T-helper 1 cell (primary cell): ENCODE data around the gene ATAD3C.
"Not testable (repeated sequence)": the region's sequence is repeated elsewhere in the genome, so short reads cannot be mapped to it uniquely, and the experiment has no call there.

Source experiments
- DNase-seq, 5 donors: peaks; one replicate each; pipeline ENCODE4 v3.0.0-alpha.2; 2012 to 2020

The ATAD3C gene

GRCh38 chr1:1418464-1419362 is 30.8 kb upstream of the ATAD3C start:
- DNase-seq, result no peak

- DNase-seq, result no peak
Observed at GRCh38 chr1:1419363-1419812, 30.1 kb upstream of the ATAD3C start.

GRCh38 chr1:1419813-1420653 is 29.5 kb upstream of the ATAD3C start:
- no peak for DNase-seq

GRCh38 chr1:1420654-1421141 is 28.8 kb upstream of the ATAD3C start:
- DNase-seq, result no peak

GRCh38 chr1:1421147-1421906 is 28.2 kb upstream of the ATAD3C start, which contains the start of gene ANKRD65:
ANKRD65 (minus strand) TSS chr1:1421276; CDS start chr1:1421005, 271 bp downstream.
- DNase-seq, result no peak

GRCh38 chr1:1421907-1422464 is 27.5 kb upstream of the ATAD3C start:
- no peak for DNase-seq

GRCh38 chr1:1422465-1423244 is 26.8 kb upstream of the ATAD3C start:
- no peak for DNase-seq

- DNase-seq, result no peak
Observed at GRCh38 chr1:1423245-1423597, 26.3 kb upstream of the ATAD3C start.

- DNase-seq, result no peak
Observed at GRCh38 chr1:1424707-1425106, 24.8 kb upstream of the ATAD3C start.

GRCh38 chr1:1425426-1425752 is 24.1 kb upstream of the ATAD3C start:
- DNase-seq, result no peak

GRCh38 chr1:1425753-1426495 is 23.6 kb upstream of the ATAD3C start:
- DNase-seq, result no peak

GRCh38 chr1:1426496-1427105 is 22.9 kb upstream of the ATAD3C start:
- no peak for DNase-seq

GRCh38 chr1:1427106-1427819 is 22.2 kb upstream of the ATAD3C start:
- no peak for DNase-seq

- no peak for DNase-seq
Observed at GRCh38 chr1:1427820-1428148, 21.7 kb upstream of the ATAD3C start.

GRCh38 chr1:1428174-1428573 is 21.3 kb upstream of the ATAD3C start:
- DNase-seq, result no peak

- DNase-seq, result not testable (repeated sequence)
Observed at GRCh38 chr1:1428967-1429366, 20.5 kb upstream of the ATAD3C start.

GRCh38 chr1:1429671-1430073 is 19.8 kb upstream of the ATAD3C start:
- DNase-seq, result no peak

GRCh38 chr1:1430114-1430982 is 19.1 kb upstream of the ATAD3C start:
- no peak for DNase-seq
